ENCODE results near the gene SERHL2. TPM values are rescaled to one million over a fixed set of nuclear protein-coding genes. Genes with fewer than 3 reads are reported as not detected.
"Not testable (repeated sequence)": the region's sequence is repeated elsewhere in the genome, so short reads cannot be mapped to it uniquely, and the experiment has no call there.

Gene SERHL2
- polyA plus RNA-seq, 1 of the 3 experiments (the other 2 are of a cell fraction): 3.1 TPM

DNA sequence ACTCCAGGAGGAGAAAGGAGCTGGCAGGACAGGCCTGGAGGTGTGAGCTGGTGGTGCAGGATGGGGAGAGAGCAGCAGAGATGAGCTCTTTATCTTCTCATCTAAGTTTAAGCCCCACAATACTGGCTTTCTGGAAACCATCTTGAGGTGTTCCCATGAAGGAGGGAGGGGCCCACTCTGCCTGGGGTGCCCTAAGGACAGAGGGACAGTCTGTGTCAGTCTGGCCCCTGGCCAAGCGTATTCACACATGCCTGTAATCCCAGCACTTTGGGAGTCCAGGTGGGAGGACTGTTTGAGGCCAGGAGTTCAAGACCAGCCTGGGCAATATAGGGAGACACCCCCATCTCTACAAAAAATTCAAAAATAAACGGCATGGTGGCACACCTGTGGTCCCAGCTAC lies 8.9 kb downstream of the SERHL2 start (continued):
- TF ChIP-seq RXRA (IDR thresholded peaks at IDR 0.05; ENCODE audit: borderline replicate concordance, low read depth): no peak
- no peak for TF ChIP-seq EZH2phosphoT487 (IDR thresholded peaks at IDR 0.05; ENCODE audit: borderline replicate concordance, low read depth)
- TF ChIP-seq, protein P1, sequence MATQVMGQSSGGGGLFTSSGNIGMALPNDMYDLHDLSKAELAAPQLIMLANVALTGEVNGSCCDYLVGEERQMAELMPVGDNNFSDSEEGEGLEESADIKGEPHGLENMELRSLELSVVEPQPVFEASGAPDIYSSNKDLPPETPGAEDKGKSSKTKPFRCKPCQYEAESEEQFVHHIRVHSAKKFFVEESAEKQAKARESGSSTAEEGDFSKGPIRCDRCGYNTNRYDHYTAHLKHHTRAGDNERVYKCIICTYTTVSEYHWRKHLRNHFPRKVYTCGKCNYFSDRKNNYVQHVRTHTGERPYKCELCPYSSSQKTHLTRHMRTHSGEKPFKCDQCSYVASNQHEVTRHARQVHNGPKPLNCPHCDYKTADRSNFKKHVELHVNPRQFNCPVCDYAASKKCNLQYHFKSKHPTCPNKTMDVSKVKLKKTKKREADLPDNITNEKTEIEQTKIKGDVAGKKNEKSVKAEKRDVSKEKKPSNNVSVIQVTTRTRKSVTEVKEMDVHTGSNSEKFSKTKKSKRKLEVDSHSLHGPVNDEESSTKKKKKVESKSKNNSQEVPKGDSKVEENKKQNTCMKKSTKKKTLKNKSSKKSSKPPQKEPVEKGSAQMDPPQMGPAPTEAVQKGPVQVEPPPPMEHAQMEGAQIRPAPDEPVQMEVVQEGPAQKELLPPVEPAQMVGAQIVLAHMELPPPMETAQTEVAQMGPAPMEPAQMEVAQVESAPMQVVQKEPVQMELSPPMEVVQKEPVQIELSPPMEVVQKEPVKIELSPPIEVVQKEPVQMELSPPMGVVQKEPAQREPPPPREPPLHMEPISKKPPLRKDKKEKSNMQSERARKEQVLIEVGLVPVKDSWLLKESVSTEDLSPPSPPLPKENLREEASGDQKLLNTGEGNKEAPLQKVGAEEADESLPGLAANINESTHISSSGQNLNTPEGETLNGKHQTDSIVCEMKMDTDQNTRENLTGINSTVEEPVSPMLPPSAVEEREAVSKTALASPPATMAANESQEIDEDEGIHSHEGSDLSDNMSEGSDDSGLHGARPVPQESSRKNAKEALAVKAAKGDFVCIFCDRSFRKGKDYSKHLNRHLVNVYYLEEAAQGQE (IDR thresholded peaks at IDR 0.05; ENCODE audit: low read depth, low read length): no peak
- TF ChIP-seq EP300 (IDR thresholded peaks at IDR 0.05; ENCODE audit: borderline replicate concordance in 1 of 2, low read depth in 1 of 2, low read length in 1 of 2): no peak
- TF ChIP-seq, protein P2, sequence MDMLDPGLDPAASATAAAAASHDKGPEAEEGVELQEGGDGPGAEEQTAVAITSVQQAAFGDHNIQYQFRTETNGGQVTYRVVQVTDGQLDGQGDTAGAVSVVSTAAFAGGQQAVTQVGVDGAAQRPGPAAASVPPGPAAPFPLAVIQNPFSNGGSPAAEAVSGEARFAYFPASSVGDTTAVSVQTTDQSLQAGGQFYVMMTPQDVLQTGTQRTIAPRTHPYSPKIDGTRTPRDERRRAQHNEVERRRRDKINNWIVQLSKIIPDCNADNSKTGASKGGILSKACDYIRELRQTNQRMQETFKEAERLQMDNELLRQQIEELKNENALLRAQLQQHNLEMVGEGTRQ (IDR thresholded peaks at IDR 0.05; ENCODE audit: borderline replicate concordance, low read depth, low read length): no peak

DNA sequence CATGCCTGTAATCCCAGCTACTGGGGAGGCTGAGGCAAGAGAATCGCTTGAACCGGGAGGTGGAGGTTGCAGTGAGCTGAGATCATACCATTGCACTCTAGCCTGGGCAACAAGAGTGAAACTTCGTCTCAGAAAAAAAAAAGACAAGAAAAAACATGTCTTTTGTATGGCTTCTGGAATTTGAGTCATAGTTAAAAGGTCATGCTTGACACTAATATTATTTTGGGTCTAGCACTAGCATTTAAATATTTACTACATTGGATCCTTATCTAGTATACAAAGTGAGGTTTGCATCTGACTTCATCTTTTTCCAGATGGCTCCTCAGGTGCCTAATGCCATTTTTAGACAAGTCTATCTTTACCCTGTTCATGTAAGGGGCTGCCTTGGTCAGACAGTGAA lies 10.2 kb downstream of the SERHL2 start:
- H3F3A ChIP-seq (replicated peaks; ENCODE audit: insufficient read depth); H3K4me2 ChIP-seq; H3K4me3 ChIP-seq (ENCODE audit: low read depth in 2 of 2, low read length in 1 of 2); H3K36me3 ChIP-seq (replicated peaks in 1 of 2; ENCODE audit: control insufficient read depth in 1 of 2, insufficient read depth in 2 of 2, low read length in 1 of 2); POLR2A ChIA-PET; H3K27me3 ChIP-seq (ENCODE audit: insufficient read depth); CTCF ChIA-PET; H3K27ac ChIP-seq (ENCODE audit: low read depth in 2 of 2, low read length in 1 of 2); H2AFZ ChIP-seq (ENCODE audit: low read depth); H3K9me2 ChIP-seq; H3K79me2 ChIP-seq (ENCODE audit: insufficient read depth); H3K9ac ChIP-seq; H3K9me3 ChIP-seq; H4K20me1 ChIP-seq (ENCODE audit: insufficient read depth); DNase-seq: not testable (repeated sequence)
- 93% methylated on average over 3 of the region's 3 CpGs for WGBS (ENCODE audit: low lambda C conversion rate)
- peaks cover 0 to 13% of the 10 kb centered on the region in 2 experiments; a peak in 1 of 4 replicates for H3K4me1 ChIP-seq (ENCODE audit: control insufficient read depth in 1 of 2, insufficient read depth in 2 of 2, low read depth in 1 of 2, low read length in 1 of 2)

DNA sequence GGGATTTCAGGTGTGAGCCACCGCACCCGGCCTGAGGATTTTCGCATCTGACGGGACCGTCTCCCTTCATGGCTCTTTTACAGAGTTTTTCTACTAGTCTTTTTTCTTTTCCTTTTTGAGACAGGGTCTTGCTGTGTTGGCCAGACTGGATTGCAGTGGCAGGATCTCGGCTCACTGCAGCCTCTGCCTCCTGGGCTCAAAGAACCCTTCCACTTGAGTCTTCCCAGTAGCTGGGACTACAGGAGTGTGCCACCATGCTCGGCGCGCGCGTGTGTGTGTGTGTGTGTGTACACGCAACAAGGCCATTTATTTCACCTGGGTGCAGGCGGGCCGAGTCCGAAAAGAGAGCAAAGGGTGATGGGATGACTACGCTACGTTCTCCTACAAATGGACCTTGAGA lies 10.9 kb downstream of the SERHL2 start:
- no peak for DNase-seq
- ChIA-PET CTCF (no interaction called here), POLR2A (no interaction called here)
- no peaks in the 10 kb centered on the region for H3K9me2 ChIP-seq
- no peaks in the 10 kb centered on the region for H3K36me3 ChIP-seq (replicated peaks in 1 of 2; ENCODE audit: control insufficient read depth in 1 of 2, insufficient read depth in 2 of 2, low read length in 1 of 2)
- H3K9me3 ChIP-seq: no peaks in the 10 kb centered on the region
- 100% methylated on average over 11 of the region's 17 CpGs for WGBS (ENCODE audit: low lambda C conversion rate)
- H3K4me3 ChIP-seq (ENCODE audit: low read depth in 2 of 2, low read length in 1 of 2): no peak overlapping the region
- no peaks in the 10 kb centered on the region for H3F3A ChIP-seq (replicated peaks; ENCODE audit: insufficient read depth)
- H2AFZ ChIP-seq (ENCODE audit: low read depth): no peak overlapping the region
- H3K79me2 ChIP-seq (ENCODE audit: insufficient read depth): no peaks in the 10 kb centered on the region
- H3K4me1 ChIP-seq (ENCODE audit: control insufficient read depth in 1 of 2, insufficient read depth in 2 of 2, low read depth in 1 of 2, low read length in 1 of 2): peaks cover 0 to 13% of the 10 kb centered on the region in 2 experiments; a peak in 1 of 4 replicates
- no peak overlapping the region for H3K4me2 ChIP-seq
- no peaks in the 10 kb centered on the region for H3K27me3 ChIP-seq (ENCODE audit: insufficient read depth)
- H4K20me1 ChIP-seq (ENCODE audit: insufficient read depth): no peaks in the 10 kb centered on the region
- no peak overlapping the region for H3K9ac ChIP-seq
- no peak overlapping the region for H3K27ac ChIP-seq (ENCODE audit: low read depth in 2 of 2, low read length in 1 of 2)
- TF ChIP-seq EZH2phosphoT487 (IDR thresholded peaks at IDR 0.05; ENCODE audit: borderline replicate concordance, low read depth) (no peak), GATA2 (CRISPR knock-in tag; IDR thresholded peaks at IDR 0.05) (no peak), GABPA (IDR thresholded peaks at IDR 0.05; ENCODE audit: low read depth) (no peak), RCOR1 (IDR thresholded peaks at IDR 0.05; ENCODE audit: low read length) (no peak), CHD2 (IDR thresholded peaks at IDR 0.05; ENCODE audit: low read length, partially characterized antibody) (no peak), TCF12 (IDR thresholded peaks at IDR 0.05) (no peak), FOXM1 (IDR thresholded peaks at IDR 0.05; ENCODE audit: low read depth) (no peak), NRF1 (IDR thresholded peaks at IDR 0.05; ENCODE audit: low read depth, low read length) (no peak), SMC3 (IDR thresholded peaks at IDR 0.05; ENCODE audit: low read depth, low read length) (no peak), SIN3A (IDR thresholded peaks at IDR 0.05; ENCODE audit: borderline replicate concordance, low read depth, low read length) (no peak)
- TF ChIP-seq, protein P3, sequence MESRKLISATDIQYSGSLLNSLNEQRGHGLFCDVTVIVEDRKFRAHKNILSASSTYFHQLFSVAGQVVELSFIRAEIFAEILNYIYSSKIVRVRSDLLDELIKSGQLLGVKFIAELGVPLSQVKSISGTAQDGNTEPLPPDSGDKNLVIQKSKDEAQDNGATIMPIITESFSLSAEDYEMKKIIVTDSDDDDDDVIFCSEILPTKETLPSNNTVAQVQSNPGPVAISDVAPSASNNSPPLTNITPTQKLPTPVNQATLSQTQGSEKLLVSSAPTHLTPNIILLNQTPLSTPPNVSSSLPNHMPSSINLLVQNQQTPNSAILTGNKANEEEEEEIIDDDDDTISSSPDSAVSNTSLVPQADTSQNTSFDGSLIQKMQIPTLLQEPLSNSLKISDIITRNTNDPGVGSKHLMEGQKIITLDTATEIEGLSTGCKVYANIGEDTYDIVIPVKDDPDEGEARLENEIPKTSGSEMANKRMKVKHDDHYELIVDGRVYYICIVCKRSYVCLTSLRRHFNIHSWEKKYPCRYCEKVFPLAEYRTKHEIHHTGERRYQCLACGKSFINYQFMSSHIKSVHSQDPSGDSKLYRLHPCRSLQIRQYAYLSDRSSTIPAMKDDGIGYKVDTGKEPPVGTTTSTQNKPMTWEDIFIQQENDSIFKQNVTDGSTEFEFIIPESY (IDR thresholded peaks at IDR 0.05; ENCODE audit: borderline replicate concordance, low read depth): no peak
- TF ChIP-seq, protein P4, sequence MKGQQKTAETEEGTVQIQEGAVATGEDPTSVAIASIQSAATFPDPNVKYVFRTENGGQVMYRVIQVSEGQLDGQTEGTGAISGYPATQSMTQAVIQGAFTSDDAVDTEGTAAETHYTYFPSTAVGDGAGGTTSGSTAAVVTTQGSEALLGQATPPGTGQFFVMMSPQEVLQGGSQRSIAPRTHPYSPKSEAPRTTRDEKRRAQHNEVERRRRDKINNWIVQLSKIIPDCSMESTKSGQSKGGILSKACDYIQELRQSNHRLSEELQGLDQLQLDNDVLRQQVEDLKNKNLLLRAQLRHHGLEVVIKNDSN (IDR thresholded peaks at IDR 0.05; ENCODE audit: borderline replicate concordance, low read depth): no peak
- TF ChIP-seq, protein P5, sequence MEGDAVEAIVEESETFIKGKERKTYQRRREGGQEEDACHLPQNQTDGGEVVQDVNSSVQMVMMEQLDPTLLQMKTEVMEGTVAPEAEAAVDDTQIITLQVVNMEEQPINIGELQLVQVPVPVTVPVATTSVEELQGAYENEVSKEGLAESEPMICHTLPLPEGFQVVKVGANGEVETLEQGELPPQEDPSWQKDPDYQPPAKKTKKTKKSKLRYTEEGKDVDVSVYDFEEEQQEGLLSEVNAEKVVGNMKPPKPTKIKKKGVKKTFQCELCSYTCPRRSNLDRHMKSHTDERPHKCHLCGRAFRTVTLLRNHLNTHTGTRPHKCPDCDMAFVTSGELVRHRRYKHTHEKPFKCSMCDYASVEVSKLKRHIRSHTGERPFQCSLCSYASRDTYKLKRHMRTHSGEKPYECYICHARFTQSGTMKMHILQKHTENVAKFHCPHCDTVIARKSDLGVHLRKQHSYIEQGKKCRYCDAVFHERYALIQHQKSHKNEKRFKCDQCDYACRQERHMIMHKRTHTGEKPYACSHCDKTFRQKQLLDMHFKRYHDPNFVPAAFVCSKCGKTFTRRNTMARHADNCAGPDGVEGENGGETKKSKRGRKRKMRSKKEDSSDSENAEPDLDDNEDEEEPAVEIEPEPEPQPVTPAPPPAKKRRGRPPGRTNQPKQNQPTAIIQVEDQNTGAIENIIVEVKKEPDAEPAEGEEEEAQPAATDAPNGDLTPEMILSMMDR (IDR thresholded peaks at IDR 0.05): no peak
